OCI-LY7 (cell line): ENCODE data around the gene MISP3.
A peak's percentile ranks its signal among the peaks of the same experiment; 100 is the strongest.
"Not testable (repeated sequence)": the region's sequence is repeated elsewhere in the genome, so short reads cannot be mapped to it uniquely, and the experiment has no call there.

Experiments used
- CTCF ChIP-seq: fragments of 200-600 bp; sonication (generic); conservative IDR thresholded peaks from 2 replicates; pipeline ENCODE4 v1.5.1; 2014; ENCODE audit warnings: mild to moderate bottlenecking, antibody characterized with exemption, low read length, moderate library complexity, mixed read lengths
- EZH2phosphoT487 ChIP-seq: fragments of 200-600 bp; sonication (generic); IDR thresholded peaks from 2 replicates; pipeline ENCODE4 v1.6.1; 2018; ENCODE audit warnings: low read depth, borderline replicate concordance, mild to moderate bottlenecking, mixed run types, antibody characterized with exemption, low read length, moderate library complexity, mixed read lengths

DNA sequence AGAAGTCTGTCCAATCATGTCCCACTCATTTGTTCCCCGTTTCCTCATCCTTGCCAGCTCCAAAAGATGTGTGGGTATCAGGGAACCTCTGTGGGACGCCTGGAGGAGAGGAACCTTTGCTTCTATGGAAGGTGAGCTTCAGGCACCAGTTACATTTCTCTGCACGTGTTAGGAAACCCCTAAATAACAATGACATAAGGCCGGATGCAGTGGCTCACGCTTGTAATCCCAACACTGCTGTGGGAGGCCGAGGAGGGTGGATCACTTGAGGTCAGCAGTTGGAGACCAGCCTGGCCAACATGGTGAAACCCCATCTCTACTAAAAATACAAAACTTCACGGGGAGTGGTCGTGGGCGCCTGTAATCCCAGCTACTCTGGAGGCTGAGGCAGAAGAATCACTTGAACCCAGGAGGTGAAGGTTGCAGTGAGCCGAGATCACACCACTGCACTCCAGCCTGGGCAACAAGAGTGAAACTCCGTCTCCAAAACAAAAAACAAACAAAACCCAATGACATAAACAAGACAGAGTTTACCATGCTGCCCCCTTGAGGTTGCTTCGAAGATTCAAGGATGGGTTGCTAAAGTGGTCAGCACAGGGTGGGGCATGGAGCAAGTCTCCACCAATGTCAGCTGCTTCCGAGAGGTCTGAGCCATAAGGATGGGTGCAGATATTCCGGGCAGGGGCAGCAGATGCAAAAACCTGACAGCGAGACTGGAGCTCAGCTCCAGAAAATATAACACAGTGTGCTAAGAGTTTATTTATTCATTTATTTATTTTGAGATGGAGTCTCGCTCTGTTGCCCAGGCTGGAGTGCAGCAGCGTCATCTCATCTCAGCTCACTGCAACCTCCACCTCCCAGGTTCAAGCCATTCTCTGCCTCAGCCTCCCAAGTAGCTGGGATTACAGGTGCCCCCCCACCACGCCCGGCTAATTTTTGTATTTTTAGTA is 29.7 kb upstream of the MISP3 start:
- peak; percentile 78 for TF ChIP-seq CTCF
- TF ChIP-seq EZH2phosphoT487 = not testable (repeated sequence)
